GM12878 (cell line): ENCODE data around the gene PALMD. TPM values are rescaled to one million over a fixed set of nuclear protein-coding genes. Genes with fewer than 3 reads are reported as not detected.

Experiments
- ATAC-seq: fragments of 200-7000 bp; cut with Tn5 transposase; 3 replicates; pipeline ENCODE4 v1.9.1; 2020; ENCODE audit warnings: mild to moderate bottlenecking, moderate library complexity
- BruUV-seq: library from RNA; stranded (reverse); fragments of 400-500 nt; replicated peaks from 2 replicates; lab custom pipeline; 2021; lab: Mats Ljungman, UMichigan
- CTCF ChIA-PET: fragments of 300-600 bp; sonication (Branson Sonifier 250); formaldehyde crosslinking; extraction: SDS; loops from one replicate; lab custom pipeline; 2021; ENCODE audit warnings: inconsistent platforms; lab: Yijun Ruan, JAX
- POLR2A ChIA-PET: fragments of 350-600 bp; formaldehyde crosslinking; extraction: SDS; loops from one replicate; lab custom pipeline; 2021; ENCODE audit warnings: inconsistent platforms; lab: Charles Lee
- RAD21 ChIA-PET: fragments of 300-600 bp; sonication (Branson Sonifier 250); formaldehyde crosslinking; loops from one replicate; lab custom pipeline; 2023; ENCODE audit warnings: antibody characterized with exemption; ENCODE audit not compliant: unreplicated experiment; lab: Charles Lee
- SMC1A ChIA-PET: fragments of 300-600 bp; sonication (Branson Sonifier 250); formaldehyde crosslinking; loops from one replicate; lab custom pipeline; 2023; ENCODE audit not compliant: unreplicated experiment, uncharacterized antibody; lab: Charles Lee
- DNase-seq: peaks from one replicate; pipeline ENCODE4 v3.0.0-alpha.2; 2011; ENCODE audit warnings: low read depth, low spot score
- FAIRE-seq: peaks from 3 replicates; lab custom pipeline; 2011; peaks lifted over from hg19 to GRCh38; lab: Jason Lieb, UNC
- H2AFZ ChIP-seq: 2 replicates; pipeline ENCODE4 v1.6.0; 2011; ENCODE audit warnings: low read depth, low read length, control low read depth; ENCODE audit not compliant: control insufficient read depth
- H3K27ac ChIP-seq: 2 replicates; pipeline ENCODE4 v1.5.1; 2011; ENCODE audit warnings: control low read depth; ENCODE audit not compliant: control insufficient read depth, insufficient read depth
- H3K27me3 ChIP-seq, 2 experiments: replicated peaks in 1 of 2; 2 replicates each; pipeline versions ENCODE4 v1.6.0 to v1.6.1; 2011; ENCODE audit warnings: low read length in 1 of 2; ENCODE audit not compliant: control insufficient read depth in 2 of 2, insufficient read depth in 2 of 2
- H3K36me3 ChIP-seq, 2 experiments: 2 replicates each; pipeline ENCODE4 v1.5.1; 2011; ENCODE audit warnings: low read length in 1 of 2; ENCODE audit not compliant: control insufficient read depth in 2 of 2, insufficient read depth in 2 of 2
- H3K4me1 ChIP-seq: 2 replicates; pipeline ENCODE4 v1.6.1; 2011; ENCODE audit warnings: mild to moderate bottlenecking, low read length, moderate library complexity, mixed read lengths; ENCODE audit not compliant: control insufficient read depth, insufficient read depth
- H3K4me2 ChIP-seq: 2 replicates; pipeline ENCODE4 v1.6.0; 2011; ENCODE audit warnings: control low read depth; ENCODE audit not compliant: control insufficient read depth, insufficient read depth
- H3K4me3 ChIP-seq: fragments of 200-600 bp; sonication (generic); 2 replicates; pipeline ENCODE4 v1.5.1; 2016
- H3K79me2 ChIP-seq: 2 replicates; pipeline ENCODE4 v1.6.0; 2011; ENCODE audit warnings: low read length; ENCODE audit not compliant: control insufficient read depth, insufficient read depth
- H3K9ac ChIP-seq: 2 replicates; pipeline ENCODE4 v1.8.0; 2011; ENCODE audit warnings: low read length, control low read depth, mixed read lengths; ENCODE audit not compliant: control insufficient read depth, insufficient read depth
- H3K9me3 ChIP-seq: replicated peaks from 3 replicates; pipeline ENCODE4 v1.5.1; 2011; ENCODE audit warnings: mild to moderate bottlenecking, low read length; ENCODE audit not compliant: control insufficient read depth, insufficient read depth
- H4K20me1 ChIP-seq: 2 replicates; pipeline ENCODE4 v1.6.0; 2011; ENCODE audit not compliant: control insufficient read depth, insufficient read depth
- CBX5 ChIP-seq: sonication (generic); IDR thresholded peaks from 2 replicates; pipeline ENCODE4 v1.6.1; 2016; ENCODE audit warnings: low read depth, moderate library complexity, mild to moderate bottlenecking, inconsistent platforms
- CEBPB ChIP-seq, 2 experiments: fragments of 150-350 bp in 1 of 2; IDR thresholded peaks; 2 replicates each; pipeline ENCODE4 v1.6.1; 2012 to 2014; ENCODE audit warnings: low read depth in 2 of 2, low read length in 2 of 2, borderline replicate concordance in 1 of 2, inconsistent platforms in 1 of 2
- CHD1 ChIP-seq: IDR thresholded peaks from 2 replicates; pipeline ENCODE4 v1.6.1; 2012; ENCODE audit warnings: low read depth, low read length, improper control_type of control experiment
- EGR1 ChIP-seq, 2 experiments: IDR thresholded peaks; 1 replicate in 1 of 2; 2 replicates in 1 of 2; pipeline ENCODE4 v1.6.1; 2011 to 2012; ENCODE audit warnings: low read depth in 2 of 2, low read length in 2 of 2, borderline replicate concordance in 1 of 2, mild to moderate bottlenecking in 1 of 2, moderate library complexity in 1 of 2
- NFIC ChIP-seq: IDR thresholded peaks from 2 replicates; pipeline ENCODE4 v1.6.1; 2012; ENCODE audit warnings: low read depth, mild to moderate bottlenecking, inconsistent platforms, low read length, moderate library complexity
- POLR2A ChIP-seq: IDR thresholded peaks from 2 replicates; pipeline ENCODE4 v1.6.1; 2011; ENCODE audit warnings: low read depth, mild to moderate bottlenecking, low read length
- RBBP5 ChIP-seq: fragments of 200-600 bp; sonication (generic); conservative IDR thresholded peaks from 2 replicates; pipeline ENCODE4 v1.6.1; 2016
- RUNX3 ChIP-seq: IDR thresholded peaks from 2 replicates; pipeline ENCODE4 v1.6.1; 2012; ENCODE audit warnings: low read length, inconsistent platforms
- SMAD1 ChIP-seq: fragments of 450-650 bp; IDR thresholded peaks from 2 replicates; pipeline ENCODE4 v1.6.1; 2018; ENCODE audit warnings: mild to moderate bottlenecking, low read depth; ENCODE audit not compliant: partially characterized antibody
- STAT1 ChIP-seq: fragments of 450-650 bp; conservative IDR thresholded peaks from 2 replicates; pipeline ENCODE4 v1.6.1; 2014; ENCODE audit warnings: antibody characterized with exemption, mild to moderate bottlenecking
- TCF3 ChIP-seq: IDR thresholded peaks from 2 replicates; pipeline ENCODE4 v1.6.1; 2012; ENCODE audit warnings: low read depth, mild to moderate bottlenecking, low read length, borderline replicate concordance; ENCODE audit not compliant: insufficient read depth
- ZNF274 ChIP-seq: IDR thresholded peaks from one replicate; pipeline ENCODE4 v1.8.0; 2011; ENCODE audit not compliant: insufficient read length, insufficient read depth
- ZNF384 ChIP-seq: IDR thresholded peaks from 2 replicates; pipeline ENCODE4 v1.6.1; 2012; ENCODE audit warnings: low read depth, mild to moderate bottlenecking, low read length, improper control_type of control experiment, borderline replicate concordance
- ZNF622 ChIP-seq: fragments of 450-650 bp; IDR thresholded peaks from 2 replicates; pipeline ENCODE4 v1.6.1; 2017; ENCODE audit warnings: mild to moderate bottlenecking, inconsistent platforms
- ZNF687 ChIP-seq: fragments of 450-650 bp; IDR thresholded peaks from 2 replicates; pipeline ENCODE4 v1.6.1; 2017; ENCODE audit warnings: mild to moderate bottlenecking, moderate library complexity
- WGBS: methylation state at CpG from one replicate; pipeline ENCODE4 v1.1.6; 2016; ENCODE audit warnings: low lambda C conversion rate; ENCODE audit not compliant: insufficient replicate concordance, insufficient coverage; ENCODE audit errors: missing lambda C conversion rate; 5-methylcytosine and 5-hydroxymethylcytosine counted together
- in situ Hi-C: fragments of 300-500 bp; cut with MboI; formaldehyde crosslinking; loops from 9 replicates; pipeline ENCODE4 v1.14.3; 2018; ENCODE audit warnings: mixed read lengths
- intact Hi-C: fragments of 100-400 bp; cut with micrococcal nuclease; formaldehyde crosslinking; loops from one replicate; pipeline ENCODE4 v1.14.2; 2022; ENCODE audit not compliant: unreplicated experiment
- polyA plus RNA-seq, 11 experiments: library from polyadenylated mRNA; depleted of rRNA in 4 of 11; unstranded in 6 of 11; stranded (reverse) in 5 of 11; fragments of >200 nt; fragmentation: Nextera tagmentation in 4 of 11; fragmentation: Illumina TruSeq in 1 of 11; extraction: Ambion mirVana in 4 of 11; extraction: Trizol in 1 of 11; gene quantifications; 1 replicate in 1 of 11; 2 replicates in 10 of 11; pipeline versions ENCODE4 v1.2.1 to v1.2.3, GENCODE V29; 2011 to 2016; ENCODE audit warnings: inconsistent platforms in 2 of 11, missing spikeins in 2 of 11, low read depth in 1 of 11
- total RNA-seq, 4 experiments: library from RNA; depleted of rRNA in 3 of 4; stranded (reverse); fragments of >200 nt in 3 of 4; fragmentation: Illumina TruSeq in 1 of 4; extraction: Trizol in 1 of 4; gene quantifications; 2 replicates each; pipeline versions ENCODE4 v1.2.1 to v1.2.3, GENCODE V29; 2013 to 2021
- TF ChIP-seq, protein P1 (sequence below): fragments of 450-650 bp; formaldehyde crosslinking; IDR thresholded peaks from 2 replicates; pipeline ENCODE4 v1.4.0; 2022; ENCODE audit warnings: mild to moderate bottlenecking, moderate library complexity

The PALMD gene
- total and polyA plus RNA-seq, 10 of the 15 experiments (the other 5 are each of a cell fraction or from before 2014, with no cell fraction given) = under 0.01 to 0.09 (median 0.04) TPM; not detected in 4

DNA sequence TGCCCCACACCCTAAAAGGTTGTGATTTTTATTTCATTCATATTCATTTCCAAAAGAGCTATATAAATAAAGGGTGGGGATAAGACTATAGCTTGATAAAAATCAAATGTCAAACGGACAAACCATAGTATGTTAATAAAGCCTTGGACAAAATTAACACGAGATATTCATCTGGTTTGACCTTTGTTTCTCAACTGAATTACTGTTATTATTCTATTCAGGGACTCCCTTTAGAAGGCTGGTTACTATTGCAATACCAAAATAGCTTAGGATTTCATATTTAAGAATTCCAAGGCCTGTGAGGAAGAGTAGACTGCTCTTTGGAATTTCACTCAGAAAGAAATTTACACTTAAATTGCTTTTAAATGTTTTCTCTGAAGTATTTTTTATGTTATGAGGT lies 10.2 kb upstream of the PALMD start (continued):
- TF ChIP-seq ZNF687 = no peak
- no peak for TF ChIP-seq TCF3
- TF ChIP-seq RUNX3 = no peak
- no peak for TF ChIP-seq EGR1 (IDR thresholded peaks at IDR 0.05; ENCODE audit: borderline replicate concordance in 1 of 2, low read depth in 2 of 2, low read length in 2 of 2)
- no peak for TF ChIP-seq CEBPB (IDR thresholded peaks at IDR 0.05; ENCODE audit: borderline replicate concordance in 1 of 2, low read depth in 2 of 2, low read length in 2 of 2)
- TF ChIP-seq NFIC = no peak
- TF ChIP-seq ZNF274 = no peak

GRCh38 chr1:99636647-99637175 lies 9.2 kb upstream of the PALMD start:
- Histone ChIP-seq H3K79me2 (no peaks in the 10 kb centered on the region), H3K4me3 (no peak overlapping the region), H3K27me3 (no peaks in the 10 kb centered on the region), H3K36me3 (no peaks in the 10 kb centered on the region), H3K4me2 (no peak overlapping the region), H4K20me1 (no peaks in the 10 kb centered on the region), H3K9me3 (no peaks in the 10 kb centered on the region), H3K9ac (no peak overlapping the region), H2AFZ (no peak overlapping the region), H3K4me1 (no peaks in the 10 kb centered on the region), H3K27ac (no peak overlapping the region)
- ChIA-PET SMC1A (no interaction called here), CTCF (interaction anchor here (1.3 kb wide), 1 partner anchor 12 kb away, joined by 3 read pairs; no protein-coding TSS in a partner anchor), POLR2A (no interaction called here), RAD21 (no interaction called here)
- in situ Hi-C loops = no loop called here
- TF ChIP-seq RUNX3 (no peak), SMAD1 (no peak), STAT1 (no peak), CHD1 (no peak), ZNF384 (no peak), POLR2A (no peak), CBX5 (no peak), RBBP5 (no peak), ZNF622 (no peak)
- TF ChIP-seq, protein P1, sequence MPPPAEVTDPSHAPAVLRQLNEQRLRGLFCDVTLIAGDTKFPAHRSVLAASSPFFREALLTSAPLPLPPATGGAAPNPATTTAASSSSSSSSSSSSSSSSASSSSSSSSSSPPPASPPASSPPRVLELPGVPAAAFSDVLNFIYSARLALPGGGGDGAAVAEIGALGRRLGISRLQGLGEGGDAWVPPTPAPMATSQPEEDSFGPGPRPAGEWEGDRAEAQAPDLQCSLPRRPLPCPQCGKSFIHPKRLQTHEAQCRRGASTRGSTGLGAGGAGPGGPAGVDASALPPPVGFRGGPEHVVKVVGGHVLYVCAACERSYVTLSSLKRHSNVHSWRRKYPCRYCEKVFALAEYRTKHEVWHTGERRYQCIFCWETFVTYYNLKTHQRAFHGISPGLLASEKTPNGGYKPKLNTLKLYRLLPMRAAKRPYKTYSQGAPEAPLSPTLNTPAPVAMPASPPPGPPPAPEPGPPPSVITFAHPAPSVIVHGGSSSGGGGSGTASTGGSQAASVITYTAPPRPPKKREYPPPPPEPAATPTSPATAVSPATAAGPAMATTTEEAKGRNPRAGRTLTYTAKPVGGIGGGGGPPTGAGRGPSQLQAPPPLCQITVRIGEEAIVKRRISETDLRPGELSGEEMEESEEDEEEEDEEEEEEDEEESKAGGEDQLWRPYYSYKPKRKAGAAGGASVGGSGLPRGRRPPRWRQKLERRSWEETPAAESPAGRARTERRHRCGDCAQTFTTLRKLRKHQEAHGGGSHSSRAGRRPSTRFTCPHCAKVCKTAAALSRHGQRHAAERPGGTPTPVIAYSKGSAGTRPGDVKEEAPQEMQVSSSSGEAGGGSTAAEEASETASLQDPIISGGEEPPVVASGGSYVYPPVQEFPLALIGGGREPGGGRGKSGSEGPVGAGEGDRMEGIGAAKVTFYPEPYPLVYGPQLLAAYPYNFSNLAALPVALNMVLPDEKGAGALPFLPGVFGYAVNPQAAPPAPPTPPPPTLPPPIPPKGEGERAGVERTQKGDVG (CRISPR knock-in tag) = no peak
- BruUV-seq = no TSS peak
- WGBS = 2% methylated on average over 2 of the region's 2 CpGs
- DNase-seq (no peak), ATAC-seq (no peak), FAIRE-seq (no peak)
- intact Hi-C loops = no loop called here
